Stimulated activated CD8-positive, alpha-beta memory T cell treated with anti-CD3 and anti-CD28 coated beads, Interleukin-12 subunit alpha, Interleukin-12 subunit beta, amount 100 ng/mL, for 1 hour (primary cell): ENCODE measurements around the gene TNS3.

ENCODE experiments used
- DNase-seq: peaks from one replicate; pipeline ENCODE4 v3.0.0-alpha.2; 2020; ENCODE audit warnings: low read depth

The TNS3 gene

DNA sequence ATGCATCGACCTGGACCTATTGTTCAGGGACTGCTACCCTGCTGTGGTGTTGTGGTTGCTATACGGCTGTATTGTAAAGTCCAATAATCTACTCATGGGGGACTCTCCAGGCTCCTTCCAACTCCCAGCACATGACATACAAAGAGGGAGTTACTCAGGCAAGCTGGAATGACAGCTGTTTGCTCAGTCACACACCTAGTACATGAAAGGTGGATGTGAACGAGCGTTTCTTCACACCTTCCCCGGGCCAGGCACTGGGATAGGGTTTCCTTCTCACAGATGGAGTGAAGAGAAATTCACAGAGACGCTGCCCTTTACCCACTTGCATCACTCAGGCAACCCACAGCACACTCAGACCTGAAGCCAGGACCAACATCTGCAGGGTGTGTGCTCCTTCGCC, 215.7 kb downstream of the TNS3 start:
- DNase-seq = no peak

- DNase-seq = no peak
Measured at GRCh38 chr7:47362984-47363383, 218.9 kb downstream of the TNS3 start.

DNA sequence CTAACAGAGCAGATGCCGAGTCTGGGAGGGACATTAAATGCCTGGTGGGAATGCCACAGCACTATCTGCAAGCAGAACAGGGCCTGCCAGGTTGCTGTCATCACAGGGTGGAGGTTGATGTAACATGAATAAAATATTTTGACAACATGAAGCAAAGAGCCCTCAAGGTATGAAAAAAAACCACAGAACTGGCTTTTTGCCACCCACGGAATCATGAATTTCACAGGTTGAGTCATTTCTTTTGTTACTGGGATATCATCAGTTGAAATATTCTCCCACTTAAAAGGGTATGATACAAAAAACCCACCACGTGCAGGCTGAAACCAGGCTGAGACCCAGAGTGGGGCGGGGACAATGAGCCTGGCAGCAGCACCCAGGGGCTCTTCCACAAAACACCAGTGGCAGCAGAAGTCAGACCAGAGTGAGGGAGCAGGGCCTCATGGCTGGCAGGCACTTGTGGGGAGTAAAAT, 220.1 kb downstream of the TNS3 start:
- no peak for DNase-seq

- DNase-seq = no peak
Measured at GRCh38 chr7:47361236-47361635, 220.7 kb downstream of the TNS3 start.

- no peak for DNase-seq
Measured at GRCh38 chr7:47360301-47360900, 221.5 kb downstream of the TNS3 start.

GRCh38 chr7:47358944-47359588, 222.8 kb downstream of the TNS3 start:
- no peak for DNase-seq

DNA sequence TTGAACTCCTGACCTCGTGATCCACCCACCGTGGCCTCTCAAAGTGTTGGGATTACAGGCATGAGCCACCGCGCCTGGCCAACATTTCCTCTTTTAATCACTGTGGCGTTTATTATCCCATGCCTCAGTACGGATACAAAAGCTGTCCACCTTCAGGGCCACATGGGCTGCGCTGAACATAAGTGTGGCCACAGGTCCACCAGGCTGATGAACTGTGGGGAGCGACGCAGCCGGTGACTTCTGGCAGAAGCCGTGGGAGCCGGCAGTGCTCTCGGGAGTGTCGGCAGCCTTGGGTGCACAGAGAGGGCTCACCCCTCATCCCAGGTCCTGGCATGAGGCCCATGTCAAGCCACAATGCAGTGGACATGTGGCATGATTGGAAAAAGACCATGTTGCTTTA, 223.6 kb downstream of the TNS3 start:
- DNase-seq = no peak

DNA sequence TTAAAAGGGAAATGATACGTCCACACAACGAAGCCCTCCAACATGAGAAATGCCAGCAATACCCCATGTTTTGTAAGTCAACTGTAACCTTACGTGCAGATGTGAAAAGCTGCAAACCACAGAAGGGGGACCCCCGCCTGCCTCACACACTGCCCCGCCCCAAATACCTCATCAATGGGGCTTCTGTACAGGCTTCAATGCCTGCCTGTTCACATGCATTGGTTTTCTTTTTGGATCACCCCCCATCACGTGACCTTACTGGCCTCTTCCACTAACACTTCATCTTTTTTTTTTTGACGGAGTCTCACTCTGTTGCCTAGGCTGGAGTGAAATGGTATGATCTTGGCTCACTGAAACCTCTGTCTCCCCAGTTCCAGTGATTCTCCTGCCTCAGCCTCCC, 224.0 kb downstream of the TNS3 start:
- DNase-seq = no peak

DNA sequence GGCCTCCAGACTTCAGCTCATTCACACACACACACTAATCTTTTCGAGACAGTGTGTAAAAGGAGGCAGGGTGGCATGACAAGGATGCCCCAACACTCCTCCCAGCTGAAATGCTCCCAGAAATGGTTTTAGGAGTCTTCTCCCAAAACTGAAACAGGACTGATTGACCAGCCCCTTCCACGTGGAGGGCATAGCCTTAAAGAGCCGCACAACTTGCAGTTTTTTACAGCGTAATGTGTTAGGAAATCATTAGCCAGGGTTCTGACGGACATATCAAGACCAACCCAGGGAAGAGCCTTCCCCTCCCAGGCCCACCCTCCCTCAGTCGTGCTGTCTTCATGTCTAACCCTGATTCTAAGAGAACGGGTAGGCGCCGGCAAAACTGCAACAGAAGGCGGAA, 224.6 kb downstream of the TNS3 start:
- no peak for DNase-seq

- DNase-seq = no peak
Measured at GRCh38 chr7:47356261-47356660, 225.7 kb downstream of the TNS3 start.

- DNase-seq = no peak
Measured at GRCh38 chr7:47355684-47356083, 226.2 kb downstream of the TNS3 start.

GRCh38 chr7:47354831-47355541, 226.9 kb downstream of the TNS3 start:
- DNase-seq = no peak

DNA sequence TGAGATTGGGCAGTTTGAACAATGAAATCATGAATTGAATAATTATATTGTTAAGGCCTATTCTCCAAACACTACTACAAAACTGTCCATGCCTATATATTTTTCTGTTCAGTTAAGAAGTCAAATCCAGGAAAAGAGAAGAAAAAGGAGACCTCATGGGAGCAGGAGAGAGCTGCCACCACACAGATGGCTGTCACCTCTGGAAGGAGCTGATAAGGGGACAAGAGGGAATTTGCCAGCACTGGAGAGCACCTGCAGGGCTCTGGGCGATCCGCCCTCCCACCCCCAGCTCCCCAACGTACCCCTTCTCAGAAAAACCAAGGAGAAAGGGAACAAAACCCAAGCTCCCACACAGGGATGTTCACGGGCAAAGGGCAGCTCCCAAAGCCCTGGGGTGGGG, 227.8 kb downstream of the TNS3 start:
- no peak for DNase-seq

GRCh38 chr7:47352394-47352968, 229.4 kb downstream of the TNS3 start:
- no peak for DNase-seq

DNA sequence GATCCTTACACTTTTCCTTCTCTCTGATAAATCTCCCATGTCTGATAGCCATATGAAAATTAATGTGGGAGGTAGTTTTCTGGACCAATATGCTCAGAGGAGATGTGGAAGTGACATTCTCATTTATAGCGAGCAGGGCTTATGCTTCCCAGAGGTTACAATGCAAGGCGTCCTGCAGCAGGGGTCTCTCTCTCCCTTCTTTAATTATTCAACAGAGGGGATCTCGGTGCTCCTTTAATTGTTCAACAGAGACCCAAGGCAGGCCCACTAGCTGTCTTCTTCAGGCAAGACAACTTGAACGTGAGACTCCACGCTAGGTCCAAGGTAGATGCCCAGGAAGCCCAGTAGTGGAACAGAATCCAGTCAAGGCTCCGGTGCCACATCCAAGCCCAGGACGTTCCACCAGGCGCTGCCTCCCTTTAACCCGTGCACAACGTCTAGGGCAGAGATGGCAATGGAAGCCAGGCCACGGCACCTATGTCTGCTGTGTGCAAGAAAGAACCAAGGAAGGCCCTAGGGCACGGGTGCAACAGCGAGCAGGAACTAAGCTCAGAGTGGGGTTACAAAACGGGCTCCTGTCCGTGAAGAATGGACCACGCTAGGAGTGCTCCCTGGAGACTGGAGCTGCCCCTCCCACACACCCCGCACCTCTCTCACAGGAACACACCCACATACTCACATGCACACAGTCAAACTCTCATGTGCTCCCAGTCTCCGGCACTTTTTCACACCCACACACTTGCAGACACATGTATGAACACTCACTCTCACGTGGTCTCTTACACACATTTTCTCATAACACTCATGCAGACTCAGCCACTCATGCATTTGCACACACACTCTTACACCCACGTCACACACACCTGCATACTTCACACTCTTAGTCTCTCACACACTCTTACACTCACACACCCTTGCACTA, 230.4 kb downstream of the TNS3 start:
- DNase-seq = no peak

GRCh38 chr7:47350425-47350824, 231.5 kb downstream of the TNS3 start:
- DNase-seq = no peak

GRCh38 chr7:47349401-47349800, 232.5 kb downstream of the TNS3 start:
- DNase-seq = no peak

DNA sequence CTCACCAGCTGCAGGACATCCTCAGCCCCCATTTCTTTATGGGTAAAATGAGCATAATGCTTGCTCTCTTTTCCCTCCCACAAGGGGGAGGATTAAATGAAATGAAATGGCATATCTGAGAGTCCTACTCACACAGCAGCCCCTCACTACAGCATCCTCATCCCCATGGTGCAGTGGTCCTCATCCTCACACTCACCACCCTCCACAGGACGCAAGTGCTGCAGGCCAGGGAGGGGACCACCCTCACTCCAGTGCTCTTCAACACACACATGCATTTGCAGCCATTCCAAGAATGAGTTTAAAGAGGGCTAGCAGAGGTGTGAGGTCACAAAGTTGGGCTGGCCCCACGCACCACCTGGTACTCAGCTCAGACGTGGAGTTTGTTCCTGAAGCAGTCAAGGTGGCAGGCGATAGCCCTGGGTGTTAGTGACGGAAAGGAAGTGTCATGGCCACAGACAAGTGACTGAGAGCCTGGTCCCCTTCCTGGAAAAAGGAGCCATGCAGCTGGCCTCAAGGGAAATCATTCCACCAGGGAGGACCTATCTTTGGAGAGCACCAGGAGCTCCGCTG, 234.0 kb downstream of the TNS3 start:
- DNase-seq = no peak

- DNase-seq = no peak
Measured at GRCh38 chr7:47347346-47347745, 234.6 kb downstream of the TNS3 start.

DNA sequence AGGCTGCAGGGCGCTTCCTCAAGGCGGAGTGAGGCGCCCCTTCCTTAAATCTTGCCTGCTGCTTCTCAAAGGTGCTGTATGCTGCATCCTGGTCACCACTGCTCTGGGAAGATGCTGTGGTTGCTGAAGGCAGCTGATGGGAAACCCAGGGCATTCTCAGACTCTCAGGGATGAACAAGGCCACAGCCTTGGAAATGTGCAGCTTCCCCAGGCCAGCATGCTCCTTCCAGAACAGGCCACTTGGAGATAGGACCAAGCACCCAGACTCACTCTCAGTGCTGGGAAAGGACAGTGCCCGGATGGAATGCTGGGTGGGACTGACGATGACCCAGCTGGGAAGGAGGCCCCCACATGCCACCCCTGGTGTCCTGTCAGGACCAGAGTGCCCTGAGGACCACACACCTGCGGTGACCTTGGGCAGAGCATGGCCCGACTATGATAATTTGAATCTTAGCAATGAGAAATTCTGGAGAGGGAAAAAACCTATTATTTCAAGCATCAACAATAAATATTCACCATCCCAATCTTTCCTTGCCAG, 235.5 kb downstream of the TNS3 start:
- DNase-seq = no peak

DNA sequence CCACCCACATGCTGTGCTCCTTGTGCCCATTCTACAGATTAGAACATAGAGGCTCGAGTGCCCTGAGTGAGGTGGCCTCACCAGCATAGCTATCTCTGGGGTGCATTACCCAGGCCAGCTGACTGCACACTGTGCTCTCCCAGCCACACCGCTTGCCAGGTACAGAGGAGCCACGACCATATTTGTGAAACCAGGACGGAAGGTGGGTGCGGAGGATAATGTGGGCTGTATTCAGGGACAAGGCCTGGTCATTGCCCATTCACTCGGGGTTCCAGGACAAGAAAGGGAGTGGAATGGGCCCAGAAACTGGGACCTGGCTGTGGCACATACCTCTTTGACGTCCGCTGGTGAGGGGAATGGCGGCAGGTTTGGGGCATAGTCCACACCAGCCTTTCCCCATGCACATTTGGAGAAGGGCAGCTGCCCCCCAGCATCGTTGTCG, 236.0 kb downstream of the TNS3 start:
- no peak for DNase-seq
